Islet of Langerhans (tissue), 1 donor: Measurements from ENCODE around the gene SLX9.

Experiments
- FAIRE-seq: peaks from one replicate; lab custom pipeline; 2011; peaks lifted over from hg19 to GRCh38; lab: Jason Lieb, UNC

Gene SLX9

DNA sequence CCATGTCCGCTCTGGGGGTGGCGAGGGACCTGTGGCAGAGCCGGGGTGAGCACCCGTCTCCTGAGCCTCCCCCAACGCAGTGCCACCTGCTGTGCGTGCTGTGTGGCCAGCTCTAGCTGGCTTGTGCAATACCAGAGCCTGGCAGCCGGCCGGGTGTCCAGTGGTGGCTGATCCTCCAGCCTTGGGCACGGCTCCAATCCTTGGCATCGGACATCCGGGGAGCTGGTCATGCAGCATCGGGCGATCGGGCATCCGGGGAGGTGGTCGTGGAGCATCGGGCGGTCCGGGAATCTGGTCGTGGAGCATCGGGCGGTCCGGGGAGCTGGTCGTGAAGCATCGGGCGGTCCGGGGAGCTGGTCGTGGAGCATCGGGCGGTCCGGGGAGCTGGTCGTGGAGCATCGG, 8.1 kb downstream of the SLX9 start:
- no peak for FAIRE-seq

DNA sequence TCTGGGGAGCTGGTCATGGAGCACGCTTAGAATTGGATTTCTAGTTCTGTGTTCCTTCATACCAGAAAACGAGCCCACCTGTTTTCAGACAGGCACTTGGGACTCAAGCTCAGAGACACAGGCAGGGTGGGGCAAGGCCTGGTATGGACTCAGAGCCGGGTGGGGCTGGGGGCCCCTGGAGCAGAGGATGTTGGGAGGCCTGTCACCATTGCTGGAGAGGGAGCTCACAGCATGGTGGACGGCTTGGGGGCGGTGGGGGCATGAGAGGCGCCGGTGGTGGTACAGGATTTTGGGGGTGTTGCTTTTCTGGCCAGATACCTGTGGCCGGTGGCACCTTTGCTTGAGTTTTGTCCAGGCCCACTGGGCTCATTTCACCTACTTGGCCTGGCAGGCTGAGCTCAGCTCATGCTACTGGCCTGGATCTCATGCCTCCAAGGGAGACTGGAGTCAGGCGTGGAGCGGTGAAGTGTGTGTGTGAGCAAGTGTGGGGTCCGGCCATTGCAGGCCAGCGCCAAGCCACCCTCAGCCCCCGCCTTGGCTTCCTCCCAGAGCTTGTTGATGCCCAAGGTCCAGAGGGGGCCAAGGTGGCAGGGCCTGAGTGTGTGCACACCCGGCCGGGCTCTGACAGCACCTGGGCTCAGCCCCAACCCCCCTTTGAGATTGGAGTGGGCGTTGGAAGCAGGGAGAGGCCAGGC, 8.7 kb downstream of the SLX9 start:
- FAIRE-seq: no peak

DNA sequence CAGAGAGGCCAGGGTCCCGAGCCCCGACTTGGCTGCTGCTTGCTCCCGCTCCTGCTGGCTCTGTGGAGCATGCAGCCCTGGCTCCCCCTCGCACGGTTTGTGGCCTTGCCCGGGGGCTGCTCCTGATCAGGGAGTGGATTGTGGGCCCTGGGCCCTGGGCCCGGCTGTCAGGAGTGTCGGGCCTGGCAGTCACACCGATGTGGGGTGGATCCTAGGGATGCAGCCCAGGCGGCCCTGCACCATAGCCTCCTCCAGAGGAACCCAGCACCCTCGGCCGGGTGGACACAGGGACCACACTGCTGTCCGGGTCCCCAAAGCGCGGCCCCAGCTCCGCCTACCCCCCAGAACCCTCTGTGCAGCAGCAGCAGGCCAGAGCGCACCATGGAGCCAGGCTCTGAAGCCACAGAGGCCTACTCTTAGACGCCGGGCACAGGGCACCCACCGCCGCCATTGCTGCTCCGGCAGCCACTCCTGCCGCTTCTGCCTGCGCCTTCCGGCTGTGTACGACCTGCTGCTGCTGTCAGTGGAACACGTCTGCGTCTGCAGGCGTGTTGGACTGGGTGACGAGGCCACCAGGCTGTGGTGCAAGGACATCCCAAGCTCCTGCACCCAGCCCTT, 9.4 kb downstream of the SLX9 start:
- no peak for FAIRE-seq

DNA sequence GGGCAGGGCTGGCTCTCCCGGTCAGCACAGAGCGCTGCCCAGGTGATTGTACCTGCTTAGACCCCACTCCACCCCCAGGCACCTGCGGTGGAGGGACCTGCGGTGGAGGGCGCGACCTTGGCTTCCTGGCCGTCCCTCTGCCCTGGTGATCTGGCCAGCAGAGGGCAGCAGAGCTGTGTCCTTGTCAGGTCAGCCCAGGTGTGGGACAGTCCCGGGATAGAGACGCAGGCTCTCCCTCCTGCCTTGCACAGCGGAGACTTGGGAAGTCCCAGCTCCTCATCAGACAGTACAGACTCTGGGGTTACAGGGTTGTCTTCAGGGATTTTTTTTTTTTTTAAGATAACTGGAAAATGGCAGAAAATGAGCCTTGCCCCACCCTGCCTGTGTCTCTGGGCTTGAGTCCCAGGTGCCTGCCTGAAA, 10.0 kb downstream of the SLX9 start:
- FAIRE-seq: no peak

DNA sequence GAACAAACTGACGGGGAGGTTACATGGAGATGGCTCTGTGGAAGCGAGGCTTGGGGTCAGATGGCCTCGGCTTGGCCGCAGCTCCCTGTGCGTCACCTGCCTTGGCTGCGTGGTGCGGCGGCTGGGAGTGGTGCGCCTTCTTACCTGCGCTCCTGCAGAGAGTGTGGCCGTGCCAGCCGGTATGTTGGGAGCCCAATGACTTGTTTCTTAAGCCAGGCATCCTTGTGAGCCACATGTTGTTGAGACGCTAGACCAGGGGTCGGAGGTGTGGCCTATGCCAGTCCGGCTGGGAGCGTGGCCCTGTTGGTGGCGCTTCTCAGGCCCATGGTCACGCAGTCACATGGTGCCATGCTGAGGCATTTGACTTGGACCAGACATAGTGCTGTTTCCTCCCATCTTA, 10.5 kb downstream of the SLX9 start:
- no peak for FAIRE-seq

DNA sequence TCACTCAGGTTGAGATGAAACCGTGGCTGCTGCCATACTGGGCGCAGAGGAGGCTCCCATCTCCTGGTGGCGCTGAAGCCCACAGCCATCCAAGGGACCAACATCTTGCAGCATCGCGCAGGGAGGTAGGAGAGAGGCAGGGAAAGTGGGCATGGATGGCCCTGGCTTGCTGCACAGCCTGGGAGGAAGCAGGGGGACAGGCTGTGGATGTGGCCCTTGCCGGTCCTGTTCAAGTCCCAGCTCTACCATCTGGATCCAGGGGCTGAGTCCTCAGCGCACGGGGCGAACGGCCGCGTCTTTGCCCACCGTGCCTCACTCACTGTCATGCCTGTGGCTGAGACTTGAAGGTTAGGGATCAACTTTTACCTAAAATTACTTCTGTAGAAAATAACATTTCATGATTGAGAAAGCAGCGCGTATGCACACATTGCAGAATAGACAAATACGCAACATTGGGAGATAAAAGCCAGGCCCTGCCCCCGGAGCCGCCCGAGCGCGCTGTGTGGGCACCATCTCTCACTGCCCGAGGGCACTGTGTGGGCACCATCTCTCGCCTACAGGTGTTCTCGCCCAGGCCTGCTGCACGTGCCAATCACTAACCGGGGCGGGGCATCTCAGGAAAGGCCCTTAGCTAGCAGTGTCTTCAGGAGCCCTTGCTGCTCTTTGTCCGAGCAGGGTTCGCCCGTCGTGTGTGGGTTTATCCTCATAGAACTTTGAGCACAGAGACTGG, 11.5 kb downstream of the SLX9 start:
- FAIRE-seq: no peak

DNA sequence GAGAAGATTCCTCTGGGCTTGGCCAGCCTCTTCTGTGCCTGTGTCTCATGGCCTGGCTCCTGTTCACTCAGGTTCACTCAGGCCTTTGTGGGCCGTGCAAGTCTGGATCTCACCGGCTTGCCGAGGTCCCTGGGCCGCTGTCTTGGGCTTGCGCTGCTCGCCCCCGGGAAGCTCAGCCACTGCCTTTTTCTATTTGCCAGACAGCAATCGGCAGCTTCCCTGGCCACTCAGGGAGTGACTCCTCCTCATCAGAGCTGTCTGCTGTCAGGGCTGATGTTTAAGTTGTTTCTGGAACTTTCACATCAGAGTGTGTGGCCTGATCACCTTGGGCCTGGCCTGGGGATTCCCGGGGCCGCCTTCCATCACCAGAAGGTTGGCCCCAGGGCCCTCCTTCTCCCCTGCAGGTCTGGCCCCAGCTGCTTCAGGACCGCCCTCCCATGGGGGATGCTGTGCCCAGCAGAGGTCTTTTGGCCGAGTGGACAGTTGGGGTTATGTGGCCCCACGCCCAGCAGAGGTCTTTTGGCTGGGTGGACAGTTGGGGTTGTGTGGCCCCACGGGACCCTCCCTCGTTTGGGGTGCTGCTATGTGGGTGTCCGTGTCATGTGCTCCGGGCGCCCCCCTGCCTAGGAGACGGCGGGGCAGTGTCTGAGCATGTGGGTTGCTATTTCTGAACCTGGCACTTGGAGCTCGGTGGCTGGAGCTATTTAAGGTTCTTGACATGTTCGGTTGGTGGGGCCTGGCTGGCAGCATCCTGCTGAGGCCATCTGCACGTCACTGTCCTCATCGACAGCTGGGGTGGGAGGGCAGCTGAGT, 12.5 kb downstream of the SLX9 start:
- no peak for FAIRE-seq

DNA sequence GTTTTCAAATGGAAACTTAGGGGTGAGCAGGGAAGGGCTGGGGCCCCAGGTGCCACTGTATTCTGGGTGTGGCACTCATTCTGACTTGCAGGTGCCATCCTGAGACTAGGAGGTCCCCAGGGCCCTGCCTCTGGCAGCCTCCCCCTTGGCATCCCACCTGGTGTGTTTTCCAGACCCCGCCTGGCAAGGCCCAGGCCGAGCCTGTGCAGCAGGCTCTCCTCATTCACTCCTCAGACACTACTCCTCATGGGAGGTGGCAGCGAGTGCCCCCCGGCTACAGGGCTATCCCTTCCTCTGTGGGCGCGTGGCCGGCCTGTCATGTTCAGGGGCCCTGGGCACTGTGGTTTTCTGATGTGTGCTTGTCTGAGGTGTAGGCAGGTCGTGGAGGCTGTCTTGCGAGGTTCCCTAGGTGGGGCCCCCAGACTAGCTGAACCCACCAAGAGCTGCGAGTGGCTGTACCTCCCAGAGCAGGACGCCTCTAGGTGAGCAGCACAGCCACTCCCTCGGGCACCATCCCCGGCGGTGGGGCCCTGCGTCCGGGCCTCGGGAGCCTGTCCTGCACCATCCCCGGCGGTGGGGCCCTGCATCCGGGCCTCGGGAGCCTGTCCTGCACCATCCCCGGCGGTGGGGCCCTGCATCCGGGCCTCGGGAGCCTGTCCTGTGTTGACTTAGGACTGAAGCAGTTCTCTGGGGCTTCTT, 13.2 kb downstream of the SLX9 start:
- FAIRE-seq: no peak

DNA sequence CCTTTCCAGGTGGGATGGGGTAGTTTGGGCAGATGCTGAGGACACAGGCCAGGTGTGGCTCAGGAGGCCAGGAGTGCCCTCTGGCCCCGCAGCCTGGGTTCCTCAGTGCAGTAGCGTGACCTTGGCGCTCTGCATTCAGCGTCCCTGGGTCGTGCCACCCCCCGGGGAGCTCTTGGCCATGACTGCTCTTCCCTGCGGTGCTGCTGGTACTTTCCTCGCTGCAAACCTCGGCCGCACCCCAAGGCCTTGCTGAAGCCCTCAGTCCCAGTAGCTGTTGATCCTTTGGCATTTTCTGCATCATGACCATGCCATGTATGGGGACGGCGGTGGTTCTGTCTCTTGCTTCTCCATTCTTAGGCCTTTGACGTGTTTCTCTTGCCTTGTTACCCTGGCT, 13.8 kb downstream of the SLX9 start:
- FAIRE-seq: no peak

DNA sequence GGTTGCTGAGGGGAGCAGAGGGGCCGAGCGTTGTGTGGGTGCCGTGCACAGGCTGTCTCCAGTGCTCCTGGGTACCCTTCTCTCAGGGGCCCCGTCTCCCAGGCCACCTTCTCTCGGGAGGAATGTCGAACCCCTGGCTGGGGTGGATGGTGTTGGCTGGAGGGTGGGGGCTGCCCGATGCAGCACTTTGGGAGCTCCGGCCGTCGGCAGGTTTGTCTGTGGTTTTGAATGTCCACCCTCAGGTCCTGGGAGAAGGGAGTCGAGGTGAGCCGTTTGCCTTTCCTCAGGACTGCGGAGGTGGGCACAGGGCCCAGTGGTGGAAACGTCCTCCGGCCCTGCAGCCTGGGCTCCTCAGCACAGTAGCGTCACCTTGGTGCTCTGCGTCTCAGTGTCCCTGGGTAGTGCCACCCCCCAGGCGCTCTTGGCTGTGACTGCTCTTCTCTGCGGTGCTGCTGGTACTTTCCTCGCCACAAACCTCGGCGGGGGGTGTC, 14.5 kb downstream of the SLX9 start:
- FAIRE-seq: no peak

DNA sequence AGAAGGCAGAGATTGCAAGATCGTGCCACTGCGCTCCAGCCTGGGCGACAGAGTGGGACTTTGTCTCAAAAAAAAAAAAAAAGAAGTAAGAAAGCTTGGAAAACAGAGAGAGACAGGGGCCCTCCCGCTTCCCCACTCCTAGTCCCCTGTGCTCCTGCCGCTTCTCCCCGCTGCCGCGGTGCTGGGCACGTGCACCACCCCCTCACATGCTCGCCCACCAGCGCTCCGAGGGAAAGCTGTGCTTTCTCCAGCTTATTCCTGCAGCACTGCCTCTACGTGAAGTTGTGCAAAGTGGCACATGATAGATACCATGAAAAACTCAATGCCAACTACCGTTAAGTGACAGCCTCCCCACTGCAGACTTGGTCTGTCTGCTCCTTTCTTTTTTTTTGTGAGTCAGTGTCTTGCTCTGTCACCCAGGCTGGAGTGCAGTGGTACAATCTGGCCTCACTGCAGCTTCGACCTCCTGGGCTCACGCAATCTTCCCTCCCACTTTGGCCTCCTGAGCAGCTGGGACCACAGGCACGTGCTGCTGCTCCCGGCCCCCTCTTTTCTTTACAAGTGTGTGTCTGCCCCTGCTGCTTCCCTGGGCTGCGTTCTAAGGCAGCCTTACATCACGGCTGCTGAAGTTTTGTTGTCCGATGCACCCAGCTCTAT, 15.4 kb downstream of the SLX9 start:
- no peak for FAIRE-seq

DNA sequence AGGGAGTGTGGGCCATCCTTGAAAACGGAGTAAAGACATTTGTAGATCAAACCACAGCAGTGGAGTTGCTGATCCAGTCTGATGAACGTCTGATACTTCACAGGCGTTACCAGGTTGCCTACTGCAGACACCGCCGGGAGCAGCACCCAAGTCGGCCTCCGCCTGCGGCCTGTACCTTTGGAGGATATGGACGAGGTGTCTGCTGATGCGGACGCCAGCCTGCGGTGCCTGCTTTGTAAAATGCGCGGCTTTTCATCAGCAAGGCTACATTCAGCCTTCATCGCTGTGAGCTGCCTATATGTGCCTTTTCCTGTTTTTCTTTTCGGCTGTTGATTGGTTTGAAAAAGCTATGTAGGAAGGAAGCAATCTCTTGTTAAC, 16.0 kb downstream of the SLX9 start:
- no peak for FAIRE-seq

DNA sequence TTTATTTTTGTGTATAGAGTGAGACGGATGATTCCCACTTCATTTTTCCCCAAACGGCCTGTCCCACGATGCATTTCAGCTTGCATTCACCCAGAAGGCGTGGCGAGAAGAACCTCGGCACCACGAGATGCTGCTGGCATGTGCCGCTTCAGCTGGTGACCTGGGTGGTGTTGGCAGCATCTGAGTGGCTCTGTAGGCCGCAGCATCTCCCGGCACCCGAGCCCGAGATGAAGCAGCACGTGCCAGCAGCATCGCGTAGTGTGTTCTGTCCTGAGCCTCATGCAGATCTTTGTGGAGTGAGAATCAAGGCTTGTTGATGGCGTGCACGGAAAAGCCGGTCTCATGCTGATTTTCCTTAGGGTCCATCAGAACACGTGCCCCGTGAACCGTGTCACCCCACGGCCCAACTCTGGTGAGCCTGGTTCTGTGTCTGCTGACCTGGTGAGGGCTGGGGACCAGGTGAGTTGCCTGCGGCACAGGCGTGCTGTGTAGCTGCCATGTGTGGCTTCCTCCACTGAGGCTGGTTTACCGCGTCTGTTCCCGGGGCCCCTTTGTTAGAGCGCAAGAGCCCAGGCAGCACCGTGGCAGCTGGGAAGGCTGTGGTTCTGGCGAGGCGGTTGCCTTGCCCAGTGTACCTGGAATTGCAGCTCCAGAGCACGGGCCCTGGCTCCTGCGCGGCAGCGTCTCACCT, 16.7 kb downstream of the SLX9 start:
- no peak for FAIRE-seq

DNA sequence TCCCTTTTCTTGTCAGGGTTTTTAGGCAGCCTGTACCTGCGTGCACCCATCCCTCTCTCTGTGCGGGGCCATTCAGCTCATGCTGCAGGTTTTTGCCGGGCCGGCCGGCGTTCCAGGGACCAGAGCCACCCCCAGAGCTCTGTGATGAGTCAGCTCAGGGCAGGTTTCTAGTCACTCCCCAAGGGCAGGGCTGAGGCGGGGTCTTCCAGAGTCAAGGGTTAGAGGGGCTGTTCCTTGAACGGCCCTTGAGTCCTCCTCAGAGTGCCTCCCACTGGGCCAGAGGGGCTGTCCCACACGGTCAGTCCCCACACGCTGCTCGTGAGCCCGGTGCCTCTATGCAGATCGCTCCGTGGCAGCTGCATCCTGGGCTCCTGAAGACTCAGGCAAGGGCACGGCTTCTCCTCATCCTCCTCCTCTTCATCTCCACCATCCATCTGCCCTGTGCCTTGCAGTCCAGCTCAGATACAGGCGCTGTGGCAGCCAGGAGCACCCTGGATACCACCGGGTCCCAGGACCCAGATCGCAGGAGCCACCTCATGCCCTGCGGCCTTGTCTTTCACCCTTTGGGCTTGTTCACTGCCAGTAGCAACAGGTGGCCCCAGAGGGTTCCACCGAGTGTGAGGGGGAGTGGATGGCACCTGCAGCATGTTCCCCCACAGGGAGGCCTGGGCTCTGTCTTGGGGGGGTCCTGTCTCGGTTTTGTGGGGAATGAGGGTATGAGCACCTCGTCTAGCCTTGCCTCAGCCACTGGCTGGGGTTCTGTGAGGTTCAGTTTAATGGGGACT, 17.4 kb downstream of the SLX9 start:
- no peak for FAIRE-seq

DNA sequence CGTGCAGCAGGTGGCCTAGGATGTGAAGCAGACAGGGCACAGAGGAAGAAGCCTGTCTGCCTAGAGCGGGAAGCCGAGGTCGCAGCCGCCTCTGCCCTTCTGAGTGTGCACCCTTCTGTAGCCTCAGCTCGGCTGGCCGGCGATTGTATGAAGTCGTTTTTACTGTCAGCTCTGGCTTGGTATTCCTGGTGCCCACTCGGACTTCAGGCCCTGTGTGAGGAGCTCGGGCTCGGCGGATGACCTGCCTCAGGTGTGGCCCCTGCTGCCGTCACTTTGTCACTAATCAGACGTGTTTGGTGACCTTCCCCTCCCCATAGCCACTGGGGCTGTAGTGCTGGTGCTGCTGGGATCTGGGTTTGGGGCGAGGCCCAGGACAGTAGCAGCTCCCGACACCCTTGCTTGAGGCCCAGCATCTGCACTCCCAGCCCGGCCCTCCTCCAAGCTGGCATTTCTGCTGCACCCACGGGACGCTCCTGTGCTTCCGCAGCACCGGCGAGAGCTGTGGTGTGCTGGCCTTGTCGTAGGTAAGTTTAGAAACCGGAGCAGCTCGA, 18.1 kb downstream of the SLX9 start:
- no peak for FAIRE-seq

DNA sequence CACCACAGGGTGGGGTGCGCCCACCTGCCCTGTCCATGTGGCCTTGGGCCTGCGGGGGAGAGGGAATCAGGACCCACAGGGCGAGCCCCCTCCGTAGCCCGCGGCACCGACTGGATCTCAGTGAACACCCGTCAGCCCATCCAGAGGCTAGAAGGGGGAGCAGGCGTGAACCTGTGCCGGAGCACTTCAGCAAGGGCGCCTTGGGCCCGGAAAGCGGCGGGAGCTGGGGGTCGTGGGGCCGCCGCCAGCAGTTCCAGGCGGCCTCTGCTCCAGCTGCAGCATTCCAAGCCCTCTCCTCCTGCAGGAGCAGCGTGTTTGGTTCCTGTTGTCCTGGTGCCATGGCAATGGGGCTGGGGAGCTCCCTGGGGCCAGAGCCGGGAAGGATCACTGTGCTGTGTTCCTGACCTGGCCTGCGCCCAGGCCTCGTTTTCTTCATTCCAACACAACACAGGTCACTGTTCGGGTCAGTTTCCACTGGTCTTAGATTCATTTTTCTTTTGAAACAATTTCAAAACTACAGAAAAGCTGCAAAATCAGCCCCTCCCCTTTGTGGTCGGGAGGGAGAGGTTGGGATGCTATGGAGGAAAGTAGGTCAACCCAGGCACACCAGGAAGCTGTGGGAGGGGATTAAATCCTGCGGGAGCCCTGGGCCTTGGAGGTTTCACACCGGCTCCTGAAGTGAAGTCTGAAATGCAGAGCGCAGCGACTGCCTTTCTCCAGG, 18.8 kb downstream of the SLX9 start:
- no peak for FAIRE-seq

DNA sequence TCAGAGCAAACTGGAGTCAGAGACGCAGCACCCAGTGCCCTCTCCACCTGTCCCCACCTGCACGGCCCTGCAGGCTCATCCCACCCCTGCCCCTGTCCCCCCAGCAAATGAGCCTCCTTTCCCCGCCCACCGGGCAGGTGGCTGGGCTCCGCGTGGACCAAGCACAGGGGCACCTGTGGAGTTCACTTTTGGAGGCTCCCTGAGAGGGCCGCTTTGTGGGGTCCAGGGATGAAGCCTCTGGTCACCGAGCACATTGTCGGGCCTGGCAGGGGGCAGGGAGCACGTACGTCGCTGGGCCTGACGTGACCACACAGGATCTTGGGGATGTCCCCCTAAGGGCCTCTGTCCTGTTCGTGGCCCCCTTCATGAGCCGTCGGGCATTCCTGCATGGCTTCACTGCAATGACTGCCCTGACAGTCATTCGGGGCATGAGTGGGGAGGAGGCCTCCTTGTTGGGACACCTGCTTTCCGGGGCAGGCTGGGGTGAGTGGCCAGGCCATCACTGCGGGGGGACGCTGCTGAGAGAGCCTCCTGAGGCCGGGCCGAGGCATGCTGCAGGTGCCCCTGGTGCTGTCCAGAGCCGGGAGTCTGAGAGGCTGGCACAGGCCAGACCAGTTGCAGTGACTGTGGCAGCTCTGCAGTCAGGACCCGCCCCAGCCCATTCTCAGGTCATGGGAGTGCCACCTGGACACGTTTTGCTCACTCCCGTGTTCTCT, 19.7 kb downstream of the SLX9 start:
- FAIRE-seq: no peak
